ENCODE results near the gene CSNK1E.
"Not testable (repeated sequence)": the region's sequence is repeated elsewhere in the genome, so short reads cannot be mapped to it uniquely, and the experiment has no call there.

The CSNK1E gene

DNA sequence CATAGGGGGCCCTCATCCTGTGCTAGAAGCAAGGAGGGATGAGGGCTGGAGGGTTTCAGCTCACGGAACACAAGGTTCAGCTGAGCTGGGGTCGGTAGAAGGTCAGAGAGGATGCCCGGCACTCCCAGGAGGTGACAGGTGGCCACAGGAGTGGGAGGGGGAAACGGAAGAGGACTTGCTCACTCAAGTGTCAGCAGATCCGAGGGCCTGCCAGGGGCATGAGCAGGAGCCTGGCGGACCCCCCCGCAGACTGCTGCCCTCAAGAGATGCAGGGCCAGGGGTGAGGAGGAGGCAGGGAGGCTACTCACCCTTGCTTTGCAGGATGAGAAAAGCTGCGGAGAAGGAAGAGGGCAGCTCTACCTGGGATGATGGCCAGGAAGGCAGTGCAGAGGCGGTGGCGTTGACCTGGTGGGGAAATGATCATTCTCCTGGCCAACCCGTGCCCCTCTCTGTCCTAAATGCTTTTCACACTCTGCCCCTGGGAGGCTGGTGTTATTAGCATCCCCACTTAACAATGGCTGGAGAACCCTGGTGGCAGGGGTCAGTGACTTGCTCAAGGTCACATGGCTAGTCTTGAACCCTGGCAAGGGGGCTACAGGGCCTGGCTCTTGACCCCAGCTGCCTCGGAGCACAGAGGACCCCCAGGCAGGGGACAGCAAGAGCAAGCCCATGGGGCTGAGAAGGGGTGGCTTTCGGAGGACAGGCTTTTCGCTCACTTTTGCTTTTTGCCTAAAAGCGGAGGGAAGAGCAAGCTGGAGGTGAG is 30.1 kb upstream of the CSNK1E start:
- no peak for DNase-seq (ENCODE audit: low read depth in 1 of 2, low spot score in 1 of 2)
- TF ChIP-seq SPI1 (IDR thresholded peaks at IDR 0.05; ENCODE audit: borderline replicate concordance, low read depth) (no peak), POLR2AphosphoS5 (IDR thresholded peaks at IDR 0.05; ENCODE audit: low read depth) (no peak), GABPA (IDR thresholded peaks at IDR 0.05; ENCODE audit: low read depth) (no peak)
- TF ChIP-seq, protein P1, sequence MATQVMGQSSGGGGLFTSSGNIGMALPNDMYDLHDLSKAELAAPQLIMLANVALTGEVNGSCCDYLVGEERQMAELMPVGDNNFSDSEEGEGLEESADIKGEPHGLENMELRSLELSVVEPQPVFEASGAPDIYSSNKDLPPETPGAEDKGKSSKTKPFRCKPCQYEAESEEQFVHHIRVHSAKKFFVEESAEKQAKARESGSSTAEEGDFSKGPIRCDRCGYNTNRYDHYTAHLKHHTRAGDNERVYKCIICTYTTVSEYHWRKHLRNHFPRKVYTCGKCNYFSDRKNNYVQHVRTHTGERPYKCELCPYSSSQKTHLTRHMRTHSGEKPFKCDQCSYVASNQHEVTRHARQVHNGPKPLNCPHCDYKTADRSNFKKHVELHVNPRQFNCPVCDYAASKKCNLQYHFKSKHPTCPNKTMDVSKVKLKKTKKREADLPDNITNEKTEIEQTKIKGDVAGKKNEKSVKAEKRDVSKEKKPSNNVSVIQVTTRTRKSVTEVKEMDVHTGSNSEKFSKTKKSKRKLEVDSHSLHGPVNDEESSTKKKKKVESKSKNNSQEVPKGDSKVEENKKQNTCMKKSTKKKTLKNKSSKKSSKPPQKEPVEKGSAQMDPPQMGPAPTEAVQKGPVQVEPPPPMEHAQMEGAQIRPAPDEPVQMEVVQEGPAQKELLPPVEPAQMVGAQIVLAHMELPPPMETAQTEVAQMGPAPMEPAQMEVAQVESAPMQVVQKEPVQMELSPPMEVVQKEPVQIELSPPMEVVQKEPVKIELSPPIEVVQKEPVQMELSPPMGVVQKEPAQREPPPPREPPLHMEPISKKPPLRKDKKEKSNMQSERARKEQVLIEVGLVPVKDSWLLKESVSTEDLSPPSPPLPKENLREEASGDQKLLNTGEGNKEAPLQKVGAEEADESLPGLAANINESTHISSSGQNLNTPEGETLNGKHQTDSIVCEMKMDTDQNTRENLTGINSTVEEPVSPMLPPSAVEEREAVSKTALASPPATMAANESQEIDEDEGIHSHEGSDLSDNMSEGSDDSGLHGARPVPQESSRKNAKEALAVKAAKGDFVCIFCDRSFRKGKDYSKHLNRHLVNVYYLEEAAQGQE (IDR thresholded peaks at IDR 0.05; ENCODE audit: insufficient replicate concordance, low read depth): no peak
- TF ChIP-seq, protein P2, sequence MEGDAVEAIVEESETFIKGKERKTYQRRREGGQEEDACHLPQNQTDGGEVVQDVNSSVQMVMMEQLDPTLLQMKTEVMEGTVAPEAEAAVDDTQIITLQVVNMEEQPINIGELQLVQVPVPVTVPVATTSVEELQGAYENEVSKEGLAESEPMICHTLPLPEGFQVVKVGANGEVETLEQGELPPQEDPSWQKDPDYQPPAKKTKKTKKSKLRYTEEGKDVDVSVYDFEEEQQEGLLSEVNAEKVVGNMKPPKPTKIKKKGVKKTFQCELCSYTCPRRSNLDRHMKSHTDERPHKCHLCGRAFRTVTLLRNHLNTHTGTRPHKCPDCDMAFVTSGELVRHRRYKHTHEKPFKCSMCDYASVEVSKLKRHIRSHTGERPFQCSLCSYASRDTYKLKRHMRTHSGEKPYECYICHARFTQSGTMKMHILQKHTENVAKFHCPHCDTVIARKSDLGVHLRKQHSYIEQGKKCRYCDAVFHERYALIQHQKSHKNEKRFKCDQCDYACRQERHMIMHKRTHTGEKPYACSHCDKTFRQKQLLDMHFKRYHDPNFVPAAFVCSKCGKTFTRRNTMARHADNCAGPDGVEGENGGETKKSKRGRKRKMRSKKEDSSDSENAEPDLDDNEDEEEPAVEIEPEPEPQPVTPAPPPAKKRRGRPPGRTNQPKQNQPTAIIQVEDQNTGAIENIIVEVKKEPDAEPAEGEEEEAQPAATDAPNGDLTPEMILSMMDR (IDR thresholded peaks at IDR 0.05; ENCODE audit: insufficient read depth, low read length): no peak
- no peak overlapping the region for H3K27ac ChIP-seq (replicated peaks)

DNA sequence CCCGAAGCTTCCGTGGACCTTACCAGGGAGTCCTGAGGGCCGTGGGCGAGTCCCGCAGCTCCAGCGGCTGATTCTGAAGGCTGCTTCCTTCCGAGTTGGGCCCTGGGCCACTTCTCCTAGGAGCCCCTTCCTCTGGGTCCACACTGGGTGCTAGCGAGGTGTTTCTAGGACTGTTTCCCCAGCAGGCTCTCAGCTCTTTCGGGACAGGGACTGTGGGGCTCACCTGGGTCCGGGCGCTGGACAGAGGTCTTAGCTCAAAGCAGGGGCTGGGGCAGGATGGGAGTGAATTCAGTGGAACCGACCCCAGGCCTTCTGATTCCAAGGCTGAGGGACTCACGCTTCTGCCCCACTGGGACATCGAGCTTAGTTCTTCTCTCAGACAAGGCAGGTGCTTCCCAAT is 29.3 kb upstream of the CSNK1E start:
- no peak for DNase-seq (ENCODE audit: low read depth in 1 of 2, low spot score in 1 of 2)
- no peak for TF ChIP-seq GABPA (IDR thresholded peaks at IDR 0.05; ENCODE audit: low read depth)
- TF ChIP-seq, protein P1 (IDR thresholded peaks at IDR 0.05; ENCODE audit: insufficient replicate concordance, low read depth): no peak
- TF ChIP-seq POLR2AphosphoS5 (IDR thresholded peaks at IDR 0.05; ENCODE audit: low read depth): no peak
- no peak for TF ChIP-seq SPI1 (IDR thresholded peaks at IDR 0.05; ENCODE audit: borderline replicate concordance, low read depth)
- TF ChIP-seq, protein P2 (IDR thresholded peaks at IDR 0.05; ENCODE audit: insufficient read depth, low read length): no peak
- no peaks in the 10 kb centered on the region for H3K27me3 ChIP-seq (ENCODE audit: insufficient read depth, poor library complexity, severe bottlenecking)
- no peak overlapping the region for H3K27ac ChIP-seq (replicated peaks)
- no peak overlapping the region for H3K4me3 ChIP-seq (replicated peaks; ENCODE audit: insufficient read depth, low read length)

More for the DNA sequence above, 30.1 kb upstream of the CSNK1E start:
- Histone ChIP-seq H3K27me3 (ENCODE audit: insufficient read depth, poor library complexity, severe bottlenecking) (no peaks in the 10 kb centered on the region), H3K4me3 (replicated peaks; ENCODE audit: insufficient read depth, low read length) (no peak overlapping the region)

DNA sequence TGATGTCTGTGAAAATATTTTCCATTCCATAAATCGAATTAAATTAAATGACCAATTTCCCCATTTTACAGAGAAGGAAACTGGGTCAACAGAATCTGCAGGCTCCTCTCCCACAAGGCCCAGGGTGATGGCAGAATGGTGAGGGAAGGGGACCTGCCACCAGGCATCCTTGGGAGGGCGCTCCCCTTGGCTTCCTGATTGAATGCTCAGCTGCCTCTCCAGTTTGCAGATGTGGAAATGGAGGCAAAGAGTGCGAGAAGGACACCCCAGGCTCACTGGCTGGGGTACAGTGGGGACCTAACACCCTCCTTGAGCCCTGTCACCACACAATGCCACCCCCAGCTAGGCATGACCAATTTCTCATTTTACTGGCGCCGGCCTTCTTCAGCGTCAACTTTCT is 28.5 kb upstream of the CSNK1E start:
- TF ChIP-seq, protein P1 (IDR thresholded peaks at IDR 0.05; ENCODE audit: insufficient replicate concordance, low read depth): no peak
- no peak for TF ChIP-seq POLR2AphosphoS5 (IDR thresholded peaks at IDR 0.05; ENCODE audit: low read depth)
- no peak for TF ChIP-seq GABPA (IDR thresholded peaks at IDR 0.05; ENCODE audit: low read depth)
- no peak for TF ChIP-seq SPI1 (IDR thresholded peaks at IDR 0.05; ENCODE audit: borderline replicate concordance, low read depth)
- TF ChIP-seq, protein P2 (IDR thresholded peaks at IDR 0.05; ENCODE audit: insufficient read depth, low read length): no peak
- Histone ChIP-seq H3K4me3 (replicated peaks; ENCODE audit: insufficient read depth, low read length) (no peak overlapping the region), H3K27ac (replicated peaks) (no peak overlapping the region), H3K27me3 (ENCODE audit: insufficient read depth, poor library complexity, severe bottlenecking) (no peaks in the 10 kb centered on the region)
- no peak for DNase-seq (ENCODE audit: low read depth in 1 of 2, low spot score in 1 of 2)

DNA sequence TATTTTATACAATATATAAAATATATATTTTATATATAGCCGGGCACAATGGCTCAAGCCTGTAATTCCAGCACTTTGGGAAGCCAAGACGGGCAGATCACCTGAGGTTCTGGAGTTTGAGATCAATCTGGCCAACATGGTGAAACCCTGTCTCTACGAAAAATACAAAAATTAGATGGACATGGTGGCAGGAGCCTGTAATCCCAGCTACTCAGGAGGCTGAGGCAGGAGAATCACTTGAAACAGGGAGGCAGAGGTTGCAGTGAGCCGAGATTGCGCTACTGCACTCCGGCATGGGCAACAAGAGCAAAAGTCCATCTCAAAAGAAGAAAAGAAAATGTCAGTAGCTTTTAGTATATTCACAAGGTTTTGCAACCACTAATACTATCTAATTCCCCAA is 22.7 kb upstream of the CSNK1E start:
- not testable (repeated sequence) for H3K27me3 ChIP-seq (ENCODE audit: insufficient read depth, poor library complexity, severe bottlenecking); DNase-seq (ENCODE audit: low read depth in 1 of 2, low spot score in 1 of 2)

More for the DNA sequence above, 22.7 kb upstream of the CSNK1E start:
- not testable (repeated sequence) for H3K4me3 ChIP-seq (replicated peaks; ENCODE audit: insufficient read depth, low read length); H3K27ac ChIP-seq (replicated peaks)

All from HL-60 (cell line).